ENCODE data around the gene MCRS1.
"Not testable (repeated sequence)": the region's sequence is repeated elsewhere in the genome, so short reads cannot be mapped to it uniquely, and the experiment has no call there.

The MCRS1 gene

GRCh38 chr12:49518914-49519573 is 48.9 kb downstream of the MCRS1 start:
- peak; percentile 28 for DNase-seq

- DNase-seq: peak; percentile 79
Measured at GRCh38 chr12:49515266-49515665, 52.7 kb downstream of the MCRS1 start.

GRCh38 chr12:49512546-49512945 is 55.4 kb downstream of the MCRS1 start:
- DNase-seq: no peak

GRCh38 chr12:49511410-49511809 is 56.5 kb downstream of the MCRS1 start:
- no peak for DNase-seq

DNA sequence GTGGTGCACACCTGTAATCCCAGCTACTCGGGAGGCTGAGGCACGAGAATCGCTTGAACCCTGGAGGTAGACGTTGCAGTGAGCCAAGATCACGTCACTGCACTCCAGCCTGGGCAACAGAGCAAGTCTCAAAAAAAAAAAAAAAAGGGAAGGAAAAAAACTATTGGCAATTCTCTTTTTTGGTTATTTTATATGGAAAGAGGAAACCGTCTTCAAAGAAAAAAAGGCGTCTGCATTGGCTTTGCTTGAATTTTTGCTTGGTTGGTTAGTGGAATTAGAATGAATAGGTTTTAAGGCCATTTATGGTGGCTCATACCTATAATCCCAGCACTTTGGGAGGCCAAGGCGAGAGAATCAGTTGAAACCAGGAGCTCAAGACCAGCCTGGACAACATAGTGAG is 58.3 kb downstream of the MCRS1 start:
- not testable (repeated sequence) for DNase-seq

Measured in fibroblast of skin of abdomen (primary cell).